Parathyroid adenoma (tissue), 2 donors: Measurements from ENCODE around the gene SOCS2.

Experiments
- H2AFZ ChIP-seq: fragments of 300-600 bp; sonication (generic); one replicate; pipeline ENCODE4 v1.7.0; 2017; ENCODE audit warnings: antibody characterized with exemption, mild to moderate bottlenecking
- H3K27ac ChIP-seq: fragments of 300-600 bp; sonication (generic); one replicate; pipeline ENCODE4 v1.7.0; 2017
- H3K27me3 ChIP-seq: fragments of 300-600 bp; sonication (generic); one replicate; pipeline ENCODE4 v1.7.0; 2017; ENCODE audit warnings: low read length; ENCODE audit not compliant: control insufficient read depth, insufficient read depth
- H3K36me3 ChIP-seq: fragments of 300-600 bp; sonication (generic); one replicate; pipeline ENCODE4 v1.7.0; 2017; ENCODE audit warnings: low read length; ENCODE audit not compliant: control insufficient read depth, insufficient read depth
- H3K4me1 ChIP-seq: fragments of 300-600 bp; sonication (generic); one replicate; pipeline ENCODE4 v1.7.0; 2017; ENCODE audit warnings: control low read depth
- H3K4me2 ChIP-seq: fragments of 300-600 bp; sonication (generic); one replicate; pipeline ENCODE4 v1.7.0; 2017; ENCODE audit warnings: low read length
- H3K4me3 ChIP-seq: fragments of 300-600 bp; sonication (generic); one replicate; pipeline ENCODE4 v1.7.0; 2017; ENCODE audit warnings: low read depth, low read length
- H3K79me2 ChIP-seq: fragments of 300-600 bp; sonication (generic); one replicate; pipeline ENCODE4 v1.7.0; 2017; ENCODE audit warnings: control low read depth
- H3K9ac ChIP-seq: fragments of 300-600 bp; sonication (generic); one replicate; pipeline ENCODE4 v1.7.0; 2017; ENCODE audit warnings: mild to moderate bottlenecking
- H3K9me3 ChIP-seq: fragments of 300-600 bp; sonication (generic); one replicate; pipeline ENCODE4 v1.7.0; 2017; ENCODE audit warnings: low read length; ENCODE audit not compliant: control insufficient read depth
- TF ChIP-seq, protein P1 (sequence below): fragments of 300-600 bp; sonication (generic); IDR thresholded peaks from one replicate; pipeline ENCODE4 v1.7.0; 2017; ENCODE audit warnings: antibody characterized with exemption, mild to moderate bottlenecking
- donor health status: primary hyperparathyroidism.

SOCS2 gene

GRCh38 chr12:93577222-93577621 is 4.7 kb downstream of the SOCS2 start:
- no peak overlapping the region for H3K9ac ChIP-seq
- H3K36me3 ChIP-seq: peaks cover 5% of the 10 kb centered on the region
- peaks cover 45% of the 10 kb centered on the region for H3K4me1 ChIP-seq
- H3K27ac ChIP-seq: peak overlapping the region; percentile 99
- H3K4me2 ChIP-seq: peak overlapping the region; percentile 58
- peak overlapping the region; percentile 99 for H3K4me3 ChIP-seq
- H2AFZ ChIP-seq: no peak overlapping the region
- H3K27me3 ChIP-seq: no peaks in the 10 kb centered on the region
- H3K9me3 ChIP-seq: no peaks in the 10 kb centered on the region
- TF ChIP-seq, protein P1, sequence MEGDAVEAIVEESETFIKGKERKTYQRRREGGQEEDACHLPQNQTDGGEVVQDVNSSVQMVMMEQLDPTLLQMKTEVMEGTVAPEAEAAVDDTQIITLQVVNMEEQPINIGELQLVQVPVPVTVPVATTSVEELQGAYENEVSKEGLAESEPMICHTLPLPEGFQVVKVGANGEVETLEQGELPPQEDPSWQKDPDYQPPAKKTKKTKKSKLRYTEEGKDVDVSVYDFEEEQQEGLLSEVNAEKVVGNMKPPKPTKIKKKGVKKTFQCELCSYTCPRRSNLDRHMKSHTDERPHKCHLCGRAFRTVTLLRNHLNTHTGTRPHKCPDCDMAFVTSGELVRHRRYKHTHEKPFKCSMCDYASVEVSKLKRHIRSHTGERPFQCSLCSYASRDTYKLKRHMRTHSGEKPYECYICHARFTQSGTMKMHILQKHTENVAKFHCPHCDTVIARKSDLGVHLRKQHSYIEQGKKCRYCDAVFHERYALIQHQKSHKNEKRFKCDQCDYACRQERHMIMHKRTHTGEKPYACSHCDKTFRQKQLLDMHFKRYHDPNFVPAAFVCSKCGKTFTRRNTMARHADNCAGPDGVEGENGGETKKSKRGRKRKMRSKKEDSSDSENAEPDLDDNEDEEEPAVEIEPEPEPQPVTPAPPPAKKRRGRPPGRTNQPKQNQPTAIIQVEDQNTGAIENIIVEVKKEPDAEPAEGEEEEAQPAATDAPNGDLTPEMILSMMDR: no peak
- H3K79me2 ChIP-seq: peaks cover 71% of the 10 kb centered on the region

DNA sequence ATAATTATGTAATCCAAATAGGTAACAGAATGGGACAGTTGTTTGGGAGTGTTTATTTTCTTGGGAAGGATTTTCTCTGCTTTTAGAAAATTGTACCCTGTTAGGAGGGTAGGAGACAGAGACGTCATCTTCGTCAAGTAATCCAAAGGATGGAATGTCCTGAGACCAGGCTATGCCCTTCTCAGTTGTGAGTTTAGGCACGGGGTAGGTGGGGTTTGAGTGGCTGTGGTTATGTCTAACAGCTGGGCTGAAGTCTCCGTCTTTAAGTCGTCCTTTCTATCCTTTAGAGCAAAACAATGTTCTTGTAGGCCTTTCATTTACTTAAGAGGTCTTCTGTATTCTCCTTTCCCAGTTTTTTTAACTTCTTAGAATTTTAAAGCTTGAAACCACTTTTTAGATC is 5.7 kb downstream of the SOCS2 start:
- Histone ChIP-seq H3K27me3 (no peaks in the 10 kb centered on the region), H3K79me2 (peaks cover 66% of the 10 kb centered on the region), H3K27ac (peak overlapping the region; percentile 99), H3K4me2 (peak overlapping the region; percentile 58), H3K9ac (no peak overlapping the region), H3K4me1 (peaks cover 48% of the 10 kb centered on the region), H2AFZ (no peak overlapping the region), H3K36me3 (peaks cover 5% of the 10 kb centered on the region), H3K4me3 (peak overlapping the region; percentile 99), H3K9me3 (no peaks in the 10 kb centered on the region)
- TF ChIP-seq, protein P1: no peak

DNA sequence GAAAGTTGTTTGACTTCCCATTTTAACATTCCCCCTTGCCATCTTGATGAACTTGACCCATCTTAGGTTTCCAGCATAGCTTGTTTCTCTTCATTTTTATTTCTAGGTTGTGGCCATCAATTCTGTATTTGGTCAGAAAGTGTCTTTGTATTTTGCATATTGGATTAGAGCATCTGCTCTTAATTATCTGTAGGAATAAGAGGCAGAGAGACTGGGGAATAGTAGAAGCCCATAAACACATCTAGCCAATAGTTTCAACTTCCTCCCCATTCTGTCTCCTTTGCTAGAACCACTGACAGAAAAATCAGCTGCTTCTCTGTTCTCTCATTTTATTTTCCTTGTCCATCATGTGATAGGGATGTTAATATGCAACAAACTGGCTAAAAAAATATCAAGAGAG is 8.2 kb downstream of the SOCS2 start:
- TF ChIP-seq, protein P1: no peak

DNA sequence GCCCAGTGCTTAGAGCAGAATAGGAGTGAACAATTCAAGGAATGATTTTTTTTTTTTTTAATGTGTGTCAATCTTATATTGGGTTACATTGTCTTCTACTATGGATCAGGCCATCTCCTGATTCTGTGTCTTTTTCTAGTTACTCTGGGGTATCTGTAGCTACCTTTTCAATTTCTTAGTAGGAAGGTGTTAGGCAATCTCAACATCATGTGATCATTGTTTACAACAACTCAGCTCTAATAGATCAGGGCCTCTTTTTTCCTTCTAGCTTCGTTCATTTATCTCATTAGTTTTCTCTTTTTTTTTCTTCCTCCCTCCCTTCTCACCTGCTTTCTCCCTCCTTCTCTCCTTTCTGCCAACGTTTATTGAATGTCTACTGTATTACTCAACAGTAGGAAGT is 8.9 kb downstream of the SOCS2 start:
- H3K27ac ChIP-seq: peak overlapping the region; percentile 99
- TF ChIP-seq, protein P1: no peak
- H3K9me3 ChIP-seq: no peaks in the 10 kb centered on the region

More for the DNA sequence above, 8.2 kb downstream of the SOCS2 start:
- Histone ChIP-seq H3K4me2 (peak overlapping the region; percentile 24), H3K27ac (peak overlapping the region; percentile 99), H3K4me3 (no peak overlapping the region), H3K4me1 (peaks cover 51% of the 10 kb centered on the region), H3K27me3 (no peaks in the 10 kb centered on the region), H3K79me2 (peaks cover 51% of the 10 kb centered on the region), H3K9me3 (no peaks in the 10 kb centered on the region), H2AFZ (no peak overlapping the region), H3K9ac (no peak overlapping the region), H3K36me3 (peaks cover 5% of the 10 kb centered on the region)

GRCh38 chr12:93582351-93582750 is 9.9 kb downstream of the SOCS2 start:
- TF ChIP-seq, protein P1: no peak
- Histone ChIP-seq H3K79me2 (peaks cover 37% of the 10 kb centered on the region), H3K36me3 (no peaks in the 10 kb centered on the region), H2AFZ (no peak overlapping the region), H3K9ac (no peak overlapping the region), H3K27me3 (no peaks in the 10 kb centered on the region), H3K9me3 (no peaks in the 10 kb centered on the region), H3K27ac (peak overlapping the region; percentile 44), H3K4me1 (peaks cover 40% of the 10 kb centered on the region), H3K4me2 (no peak overlapping the region), H3K4me3 (no peak overlapping the region)

More for the DNA sequence above, 8.9 kb downstream of the SOCS2 start:
- Histone ChIP-seq H2AFZ (no peak overlapping the region), H3K4me3 (no peak overlapping the region), H3K4me2 (peak overlapping the region; percentile 24), H3K27me3 (no peaks in the 10 kb centered on the region), H3K4me1 (peaks cover 48% of the 10 kb centered on the region), H3K79me2 (peaks cover 44% of the 10 kb centered on the region), H3K9ac (no peak overlapping the region), H3K36me3 (no peaks in the 10 kb centered on the region)
